ENCODE data around the gene MAN2B1.

DNA sequence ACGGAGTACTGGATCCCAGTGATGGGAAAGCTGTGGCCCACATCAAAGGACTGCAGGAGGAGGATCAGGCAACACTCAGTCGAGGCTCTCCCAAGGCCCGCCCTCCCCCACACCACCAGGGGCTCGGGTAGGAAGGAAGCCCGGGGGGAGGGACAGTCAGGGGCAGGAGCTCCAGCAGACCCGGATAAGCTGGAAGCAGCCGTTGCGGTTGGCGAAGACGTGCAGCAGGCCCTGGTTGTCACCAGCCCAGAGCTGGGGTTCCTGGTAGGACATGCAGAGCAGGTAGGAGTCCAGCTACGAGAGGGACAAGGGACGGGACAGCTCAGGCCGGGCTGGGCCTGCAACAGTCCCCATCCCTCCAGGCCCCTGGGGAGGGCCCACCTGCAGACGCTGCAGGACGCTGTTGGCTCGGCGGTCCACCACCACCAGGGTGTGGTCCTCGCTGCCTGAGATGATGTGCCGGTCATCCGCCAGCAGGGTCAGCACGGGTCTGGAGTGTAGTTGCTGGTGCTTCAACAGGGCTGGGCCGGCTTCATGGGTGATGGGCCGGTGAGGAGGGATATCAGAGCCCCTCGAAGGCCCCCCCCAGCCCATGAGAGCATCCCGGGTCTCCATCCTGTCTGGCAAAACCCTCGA is 23.2 kb upstream of the MAN2B1 start:
- TF ChIP-seq POLR2AphosphoS5 (IDR thresholded peaks at IDR 0.05): no peak
- TF ChIP-seq, protein P1, sequence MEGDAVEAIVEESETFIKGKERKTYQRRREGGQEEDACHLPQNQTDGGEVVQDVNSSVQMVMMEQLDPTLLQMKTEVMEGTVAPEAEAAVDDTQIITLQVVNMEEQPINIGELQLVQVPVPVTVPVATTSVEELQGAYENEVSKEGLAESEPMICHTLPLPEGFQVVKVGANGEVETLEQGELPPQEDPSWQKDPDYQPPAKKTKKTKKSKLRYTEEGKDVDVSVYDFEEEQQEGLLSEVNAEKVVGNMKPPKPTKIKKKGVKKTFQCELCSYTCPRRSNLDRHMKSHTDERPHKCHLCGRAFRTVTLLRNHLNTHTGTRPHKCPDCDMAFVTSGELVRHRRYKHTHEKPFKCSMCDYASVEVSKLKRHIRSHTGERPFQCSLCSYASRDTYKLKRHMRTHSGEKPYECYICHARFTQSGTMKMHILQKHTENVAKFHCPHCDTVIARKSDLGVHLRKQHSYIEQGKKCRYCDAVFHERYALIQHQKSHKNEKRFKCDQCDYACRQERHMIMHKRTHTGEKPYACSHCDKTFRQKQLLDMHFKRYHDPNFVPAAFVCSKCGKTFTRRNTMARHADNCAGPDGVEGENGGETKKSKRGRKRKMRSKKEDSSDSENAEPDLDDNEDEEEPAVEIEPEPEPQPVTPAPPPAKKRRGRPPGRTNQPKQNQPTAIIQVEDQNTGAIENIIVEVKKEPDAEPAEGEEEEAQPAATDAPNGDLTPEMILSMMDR (IDR thresholded peaks at IDR 0.05): no peak
